Trophoblast cell (in vitro differentiated cells and primary cell): ENCODE results near the gene ITPR1.

ENCODE experiments used
- DNase-seq, 2 donors: peaks; one replicate each; pipeline ENCODE4 v3.0.0-alpha.2; 2016
- H2AFZ ChIP-seq: 2 replicates; pipeline ENCODE4 v1.6.1; 2013; ENCODE audit warnings: low read length, moderate library complexity, mild to moderate bottlenecking; ENCODE audit not compliant: insufficient read depth, poor library complexity
- H2AK5ac ChIP-seq: 2 replicates; pipeline ENCODE4 v1.6.1; 2013; ENCODE audit warnings: mild to moderate bottlenecking, low read length
- H2BK120ac ChIP-seq: 2 replicates; pipeline ENCODE4 v1.6.1; 2013; ENCODE audit warnings: low read length, mild to moderate bottlenecking, moderate library complexity; ENCODE audit not compliant: insufficient read depth, poor library complexity
- H2BK12ac ChIP-seq: 2 replicates; pipeline ENCODE4 v1.6.1; 2013; ENCODE audit warnings: mild to moderate bottlenecking, low read length, moderate library complexity
- H2BK5ac ChIP-seq: 2 replicates; pipeline ENCODE4 v1.6.1; 2013; ENCODE audit warnings: low read length, low read depth, moderate library complexity, mild to moderate bottlenecking; ENCODE audit not compliant: poor library complexity
- H3K14ac ChIP-seq: 2 replicates; pipeline ENCODE4 v1.6.1; 2013; ENCODE audit warnings: mild to moderate bottlenecking, low read length
- H3K18ac ChIP-seq: 2 replicates; pipeline ENCODE4 v1.6.1; 2013; ENCODE audit warnings: mild to moderate bottlenecking, low read length
- H3K23ac ChIP-seq: 2 replicates; pipeline ENCODE4 v1.6.1; 2013; ENCODE audit warnings: low read length
- H3K27ac ChIP-seq: 2 replicates; pipeline ENCODE4 v1.5.1; 2013; ENCODE audit warnings: low read depth, mild to moderate bottlenecking, inconsistent platforms, low read length, moderate library complexity
- H3K27me3 ChIP-seq: 2 replicates; pipeline ENCODE4 v1.6.1; 2013; ENCODE audit warnings: inconsistent platforms, mild to moderate bottlenecking, low read length, moderate library complexity; ENCODE audit not compliant: insufficient read depth
- H3K36me3 ChIP-seq, 2 experiments: 1 replicate in 1 of 2; 2 replicates in 1 of 2; pipeline ENCODE4 v1.6.1; 2013; ENCODE audit warnings: low read length in 2 of 2, mild to moderate bottlenecking in 2 of 2, moderate library complexity in 1 of 2; ENCODE audit not compliant: insufficient read depth in 2 of 2, control insufficient read depth in 1 of 2
- H3K4ac ChIP-seq: 2 replicates; pipeline ENCODE4 v1.6.1; 2013; ENCODE audit warnings: low read depth, mild to moderate bottlenecking, low read length, moderate library complexity
- H3K4me1 ChIP-seq, 2 experiments: 1 replicate in 1 of 2; 2 replicates in 1 of 2; pipeline ENCODE4 v1.6.1; 2013; ENCODE audit warnings: low read length in 2 of 2, mild to moderate bottlenecking in 2 of 2, moderate library complexity in 1 of 2; ENCODE audit not compliant: insufficient read depth in 2 of 2, control insufficient read depth in 1 of 2
- H3K4me2 ChIP-seq: 2 replicates; pipeline ENCODE4 v1.6.1; 2013; ENCODE audit warnings: inconsistent platforms, mild to moderate bottlenecking, low read length, moderate library complexity
- H3K4me3 ChIP-seq: 2 replicates; pipeline ENCODE4 v1.5.1; 2013; ENCODE audit warnings: mild to moderate bottlenecking, low read depth, low read length, inconsistent platforms
- H3K79me1 ChIP-seq: one replicate; pipeline ENCODE4 v1.6.1; 2013; ENCODE audit warnings: low read length
- H3K79me2 ChIP-seq: 2 replicates; pipeline ENCODE4 v1.6.1; 2013; ENCODE audit warnings: low read length, mild to moderate bottlenecking; ENCODE audit not compliant: control insufficient read depth, insufficient read depth, poor library complexity
- H3K9ac ChIP-seq: 2 replicates; pipeline ENCODE4 v1.6.1; 2013; ENCODE audit warnings: mild to moderate bottlenecking, low read length
- H3K9me3 ChIP-seq: 2 replicates; pipeline ENCODE4 v1.6.1; 2013; ENCODE audit warnings: low read depth, mild to moderate bottlenecking, control low read depth, inconsistent platforms, low read length; ENCODE audit not compliant: insufficient read depth
- H4K12ac ChIP-seq: 2 replicates; pipeline ENCODE4 v1.6.1; 2013; ENCODE audit warnings: low read depth, mild to moderate bottlenecking, low read length, moderate library complexity
- H4K8ac ChIP-seq: 2 replicates; pipeline ENCODE4 v1.6.1; 2013; ENCODE audit warnings: low read depth, mild to moderate bottlenecking, low read length, moderate library complexity
- H4K91ac ChIP-seq: one replicate; pipeline ENCODE4 v1.6.1; 2013; ENCODE audit warnings: low read depth, mild to moderate bottlenecking, low read length, moderate library complexity
- WGBS: extraction: QIAGEN DNeasy Blood & Tissue Kit; methylation state at CpG from one replicate; pipeline ENCODE4 v1.1.7; 2013; ENCODE audit warnings: missing lambda C conversion rate; ENCODE audit not compliant: insufficient read length, insufficient coverage; ENCODE audit errors: extremely low coverage; 5-methylcytosine and 5-hydroxymethylcytosine counted together

Gene ITPR1

GRCh38 chr3:4546346-4547178 lies 53.4 kb downstream of the ITPR1 start:
- Histone ChIP-seq H3K79me2 (no peaks in the 10 kb centered on the region), H3K9me3 (no peaks in the 10 kb centered on the region), H3K4me2 (no peak overlapping the region), H3K4me3 (no peak overlapping the region), H2BK5ac (no peak overlapping the region), H4K8ac (no peak overlapping the region), H3K79me1 (no peaks in the 10 kb centered on the region), H3K23ac (no peak overlapping the region), H3K27ac (no peak overlapping the region), H3K4me1 (peaks cover 0 to 3% of the 10 kb centered on the region in 2 experiments), H2BK12ac (no peak overlapping the region), H2BK120ac (no peak overlapping the region), H2AFZ (no peak overlapping the region), H4K91ac (no peak overlapping the region), H3K14ac (no peak overlapping the region), H3K4ac (no peak overlapping the region), H4K12ac (no peak overlapping the region), H3K36me3 (no peaks in the 10 kb centered on the region), H3K27me3 (no peaks in the 10 kb centered on the region), H3K9ac (no peak overlapping the region), H3K18ac (no peak overlapping the region), H2AK5ac (no peak overlapping the region)
- DNase-seq = no peak
- no CpG with 5 or more reads among the region's 9 CpGs for whole genome bisulfite sequencing

DNA sequence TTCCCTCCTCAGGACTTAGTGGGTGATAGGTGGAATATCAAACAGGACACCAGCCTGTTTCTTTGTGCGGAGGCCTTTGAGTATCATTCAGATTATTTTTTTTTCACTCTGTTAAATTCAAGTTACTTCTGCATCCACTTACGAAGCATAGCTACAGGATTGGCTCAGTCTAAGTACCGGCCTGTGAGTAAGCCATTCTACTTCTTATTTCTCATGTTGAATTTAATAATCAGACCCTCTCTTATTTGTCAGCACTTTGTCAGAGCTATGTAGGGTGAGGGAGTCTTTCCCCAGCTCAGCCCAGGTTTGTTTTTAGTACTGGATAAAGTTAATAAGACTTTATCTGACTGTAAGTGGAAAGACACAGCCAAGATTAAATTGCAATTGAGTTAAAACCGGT lies 54.7 kb downstream of the ITPR1 start:
- DNase-seq = no peak
- no peaks in the 10 kb centered on the region for H3K36me3 ChIP-seq
- H2BK120ac ChIP-seq = no peak overlapping the region
- no peak overlapping the region for H3K4ac ChIP-seq
- peaks cover 0 to 3% of the 10 kb centered on the region in 2 experiments for H3K4me1 ChIP-seq
- no peak overlapping the region for H3K4me2 ChIP-seq
- no peak overlapping the region for H2BK12ac ChIP-seq
- H3K23ac ChIP-seq = no peak overlapping the region
- H3K14ac ChIP-seq = no peak overlapping the region
- no peak overlapping the region for H2AFZ ChIP-seq
- no peaks in the 10 kb centered on the region for H3K79me1 ChIP-seq
- no peaks in the 10 kb centered on the region for H3K27me3 ChIP-seq
- no peak overlapping the region for H3K4me3 ChIP-seq
- H3K18ac ChIP-seq = no peak overlapping the region
- no peak overlapping the region for H4K12ac ChIP-seq
- no peak overlapping the region for H3K9ac ChIP-seq
- H2BK5ac ChIP-seq = no peak overlapping the region
- H3K79me2 ChIP-seq = no peaks in the 10 kb centered on the region
- H3K27ac ChIP-seq = no peak overlapping the region
- no CpG with 5 or more reads among the region's 4 CpGs for WGBS
- no peak overlapping the region for H4K91ac ChIP-seq
- no peak overlapping the region for H2AK5ac ChIP-seq
- no peaks in the 10 kb centered on the region for H3K9me3 ChIP-seq
- H4K8ac ChIP-seq = no peak overlapping the region

DNA sequence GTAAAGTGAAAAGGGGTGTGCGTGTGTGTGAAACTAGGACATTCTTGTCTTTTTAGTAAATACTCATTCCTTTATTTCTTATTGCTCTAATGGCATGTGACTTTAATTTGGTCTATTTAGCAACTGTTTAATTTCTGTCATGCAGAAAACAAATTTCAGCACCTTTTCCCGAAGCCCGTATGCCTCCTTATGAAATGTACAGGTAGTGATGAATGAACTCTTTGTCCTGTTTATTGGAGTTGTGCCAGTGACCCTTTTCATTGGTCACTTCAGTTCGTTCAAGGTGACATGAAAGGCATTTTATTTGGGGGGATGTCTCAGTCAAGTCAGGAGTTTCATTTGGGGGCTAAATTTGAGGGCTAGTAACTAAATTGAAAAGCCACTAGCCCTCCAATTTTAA lies 55.2 kb downstream of the ITPR1 start:
- no peak for DNase-seq
- Histone ChIP-seq H4K12ac (no peak overlapping the region), H3K27me3 (no peaks in the 10 kb centered on the region), H3K36me3 (no peaks in the 10 kb centered on the region), H3K23ac (no peak overlapping the region), H3K27ac (no peak overlapping the region), H4K8ac (no peak overlapping the region), H3K79me2 (no peaks in the 10 kb centered on the region), H3K14ac (no peak overlapping the region), H2AFZ (no peak overlapping the region), H3K9ac (no peak overlapping the region), H3K4me2 (no peak overlapping the region), H3K4me1 (peaks cover 0 to 3% of the 10 kb centered on the region in 2 experiments), H3K4me3 (no peak overlapping the region), H3K9me3 (no peaks in the 10 kb centered on the region), H2BK12ac (no peak overlapping the region), H3K4ac (no peak overlapping the region), H2BK120ac (no peak overlapping the region), H2AK5ac (no peak overlapping the region), H2BK5ac (no peak overlapping the region), H3K18ac (no peak overlapping the region), H4K91ac (no peak overlapping the region), H3K79me1 (no peaks in the 10 kb centered on the region)
- WGBS = no CpG with 5 or more reads among the region's 4 CpGs

- Histone ChIP-seq H3K27ac (no peak overlapping the region), H4K91ac (no peak overlapping the region), H3K9ac (no peak overlapping the region), H2AFZ (no peak overlapping the region), H3K4me3 (no peak overlapping the region), H3K36me3 (no peaks in the 10 kb centered on the region), H3K4ac (no peak overlapping the region), H3K18ac (no peak overlapping the region), H3K79me1 (no peaks in the 10 kb centered on the region), H4K12ac (no peak overlapping the region), H2BK5ac (no peak overlapping the region), H3K14ac (no peak overlapping the region), H3K23ac (no peak overlapping the region), H3K9me3 (no peaks in the 10 kb centered on the region), H3K4me2 (no peak overlapping the region), H2BK12ac (no peak overlapping the region), H3K79me2 (no peaks in the 10 kb centered on the region), H3K4me1 (peaks cover 0 to 3% of the 10 kb centered on the region in 2 experiments), H3K27me3 (no peaks in the 10 kb centered on the region), H2BK120ac (no peak overlapping the region), H2AK5ac (no peak overlapping the region), H4K8ac (no peak overlapping the region)
- DNase-seq = no peak
- WGBS = no CpG with 5 or more reads among the region's 2 CpGs
Measured at GRCh38 chr3:4548780-4549179, 55.6 kb downstream of the ITPR1 start.
